GM18511 (cell line): ENCODE results near the gene OCRL.
A peak's percentile ranks its signal among the peaks of the same experiment; 100 is the strongest.

Experiments
- ATAC-seq: cut with Tn5 transposase; IDR thresholded peaks from one replicate; pipeline ENCODE4 v1.9.1; 2021; ENCODE audit warnings: mild to moderate bottlenecking, moderate library complexity; ENCODE audit not compliant: unreplicated experiment

Gene OCRL

GRCh38 chrX:129540068-129540653 lies at the start of gene OCRL:
Gene OCRL, plus strand, starts transcription at chrX:129540259. Its CDS starts 181 bp downstream, at chrX:129540440.
- peak; percentile 95 for ATAC-seq

- ATAC-seq, result no peak
Observed at GRCh38 chrX:129490330-129490729, 49.7 kb upstream of the OCRL start.

GRCh38 chrX:129493643-129494042 lies 46.4 kb upstream of the OCRL start:
- no peak for ATAC-seq

GRCh38 chrX:129494887-129495286 lies 45.2 kb upstream of the OCRL start:
- no peak for ATAC-seq

- ATAC-seq, result no peak
Observed at GRCh38 chrX:129495900-129496299, 44.2 kb upstream of the OCRL start.

- ATAC-seq, result no peak
Observed at GRCh38 chrX:129496625-129497024, 43.4 kb upstream of the OCRL start.

GRCh38 chrX:129497146-129497843 lies 42.8 kb upstream of the OCRL start:
- no peak for ATAC-seq

GRCh38 chrX:129510331-129510730 lies 29.7 kb upstream of the OCRL start:
- no peak for ATAC-seq

GRCh38 chrX:129511689-129512088 lies 28.4 kb upstream of the OCRL start:
- no peak for ATAC-seq

- ATAC-seq, result no peak
Observed at GRCh38 chrX:129512409-129512808, 27.6 kb upstream of the OCRL start.

GRCh38 chrX:129516402-129516801 lies 23.7 kb upstream of the OCRL start:
- no peak for ATAC-seq

- ATAC-seq, result no peak
Observed at GRCh38 chrX:129520151-129520550, 19.9 kb upstream of the OCRL start.

GRCh38 chrX:129522184-129523078 lies 17.6 kb upstream of the OCRL start:
- ATAC-seq, result peak; percentile 49

- peak; percentile 57 for ATAC-seq
Observed at GRCh38 chrX:129523079-129523911, 16.8 kb upstream of the OCRL start, which contains the start of gene SMARCA1. Gene SMARCA1, minus strand, starts transcription at chrX:129523490. Its CDS starts 120 bp downstream, at chrX:129523370.

- ATAC-seq, result no peak
Observed at GRCh38 chrX:129524250-129524850, 15.7 kb upstream of the OCRL start.

GRCh38 chrX:129525162-129525561 lies 14.9 kb upstream of the OCRL start:
- no peak for ATAC-seq

GRCh38 chrX:129525896-129526295 lies 14.2 kb upstream of the OCRL start:
- ATAC-seq, result no peak

- no peak for ATAC-seq
Observed at GRCh38 chrX:129529685-129530281, 10.3 kb upstream of the OCRL start.

GRCh38 chrX:129530410-129530809 lies 9.6 kb upstream of the OCRL start:
- no peak for ATAC-seq

- ATAC-seq, result no peak
Observed at GRCh38 chrX:129531132-129531531, 8.9 kb upstream of the OCRL start.
